GM12892 (cell line): ENCODE data around the gene MTHFSD.

Experiments used
- DNase-seq: peaks from one replicate; pipeline ENCODE4 v3.0.0; 2011; ENCODE audit not compliant: insufficient read length
- FAIRE-seq: peaks from 2 replicates; lab custom pipeline; 2011; peaks lifted over from hg19 to GRCh38; lab: Jason Lieb, UNC
- POLR2A ChIP-seq: IDR thresholded peaks from 2 replicates; pipeline ENCODE4 v1.6.1; 2011; ENCODE audit warnings: low read depth, low read length, control low read depth
- POLR2AphosphoS5 ChIP-seq: IDR thresholded peaks from 2 replicates; pipeline ENCODE4 v1.6.1; 2011; ENCODE audit warnings: low read depth, low read length, control low read depth
- TAF1 ChIP-seq: IDR thresholded peaks from 2 replicates; pipeline ENCODE4 v1.6.1; 2011; ENCODE audit warnings: low read depth, mild to moderate bottlenecking, control low read depth, low read length, borderline replicate concordance

The MTHFSD gene

DNA sequence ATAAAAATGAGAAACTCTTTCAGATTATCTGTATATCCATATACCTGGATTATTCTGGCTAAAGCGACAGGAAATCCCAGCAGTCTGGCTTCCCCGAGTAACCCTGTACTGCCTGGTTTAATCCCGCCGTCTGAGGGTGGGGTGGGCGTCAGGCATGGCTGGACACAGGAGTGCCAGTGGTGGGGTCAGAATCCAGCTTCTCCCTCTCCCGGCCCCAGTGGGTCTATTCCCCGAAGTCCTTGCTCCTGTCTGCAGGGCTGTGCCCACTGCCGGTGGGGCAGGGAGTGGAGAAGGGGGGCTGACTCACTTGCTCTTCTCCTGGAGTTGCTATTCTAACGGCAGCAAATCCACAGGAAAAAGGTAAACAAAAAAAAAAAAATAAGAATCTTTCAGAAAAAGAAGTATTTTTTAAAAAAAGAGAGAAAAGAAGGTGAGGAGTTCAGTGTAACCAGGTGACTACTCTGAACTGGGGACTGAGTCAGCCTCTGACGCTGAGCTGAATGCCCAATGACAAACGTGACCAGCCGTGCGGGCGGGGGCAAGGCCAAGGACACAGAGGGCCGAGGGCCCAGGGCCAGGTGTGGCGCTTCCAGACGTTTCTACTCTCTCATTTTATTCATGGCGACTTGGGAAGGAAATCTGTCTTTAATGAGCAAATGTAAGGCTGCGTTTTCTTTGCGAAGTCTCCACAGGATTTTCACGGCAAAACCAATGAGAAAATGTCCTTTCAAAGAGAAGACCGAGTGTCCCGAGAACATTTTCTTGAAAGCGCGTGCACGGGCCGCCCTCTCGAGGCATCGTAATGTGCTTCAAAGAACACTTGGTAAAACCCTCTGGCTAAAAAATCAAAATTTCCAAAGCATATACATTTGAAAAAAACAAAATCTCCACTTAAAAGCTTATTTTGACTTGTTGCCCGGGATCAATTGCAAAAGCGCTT is 24.5 kb downstream of the MTHFSD start:
- DNase-seq = no peak
- FAIRE-seq = no peak
- TF ChIP-seq POLR2A = no peak
- no peak for TF ChIP-seq POLR2AphosphoS5
- no peak for TF ChIP-seq TAF1

DNA sequence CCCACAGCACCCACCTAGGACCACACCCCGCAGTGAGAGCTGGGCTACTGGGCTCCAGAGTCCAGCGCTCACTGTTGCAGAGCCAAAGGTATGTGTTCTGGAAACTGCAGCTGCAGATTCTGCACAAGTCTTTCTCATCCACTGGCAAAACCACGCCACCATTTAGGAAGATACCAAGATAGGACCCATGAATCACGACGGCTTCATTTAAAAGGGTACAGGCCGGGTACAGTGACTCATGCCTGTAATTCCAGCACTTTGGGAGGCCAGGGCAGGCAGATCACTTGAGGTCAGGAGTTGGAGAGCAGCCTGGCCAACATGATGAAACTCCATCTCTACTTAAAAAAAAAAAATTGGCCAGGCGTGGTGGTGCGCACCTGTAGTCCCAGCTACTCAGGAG is 25.9 kb downstream of the MTHFSD start:
- FAIRE-seq (no peak), DNase-seq (no peak)
- no peak for TF ChIP-seq POLR2AphosphoS5
- no peak for TF ChIP-seq TAF1
- TF ChIP-seq POLR2A = no peak

DNA sequence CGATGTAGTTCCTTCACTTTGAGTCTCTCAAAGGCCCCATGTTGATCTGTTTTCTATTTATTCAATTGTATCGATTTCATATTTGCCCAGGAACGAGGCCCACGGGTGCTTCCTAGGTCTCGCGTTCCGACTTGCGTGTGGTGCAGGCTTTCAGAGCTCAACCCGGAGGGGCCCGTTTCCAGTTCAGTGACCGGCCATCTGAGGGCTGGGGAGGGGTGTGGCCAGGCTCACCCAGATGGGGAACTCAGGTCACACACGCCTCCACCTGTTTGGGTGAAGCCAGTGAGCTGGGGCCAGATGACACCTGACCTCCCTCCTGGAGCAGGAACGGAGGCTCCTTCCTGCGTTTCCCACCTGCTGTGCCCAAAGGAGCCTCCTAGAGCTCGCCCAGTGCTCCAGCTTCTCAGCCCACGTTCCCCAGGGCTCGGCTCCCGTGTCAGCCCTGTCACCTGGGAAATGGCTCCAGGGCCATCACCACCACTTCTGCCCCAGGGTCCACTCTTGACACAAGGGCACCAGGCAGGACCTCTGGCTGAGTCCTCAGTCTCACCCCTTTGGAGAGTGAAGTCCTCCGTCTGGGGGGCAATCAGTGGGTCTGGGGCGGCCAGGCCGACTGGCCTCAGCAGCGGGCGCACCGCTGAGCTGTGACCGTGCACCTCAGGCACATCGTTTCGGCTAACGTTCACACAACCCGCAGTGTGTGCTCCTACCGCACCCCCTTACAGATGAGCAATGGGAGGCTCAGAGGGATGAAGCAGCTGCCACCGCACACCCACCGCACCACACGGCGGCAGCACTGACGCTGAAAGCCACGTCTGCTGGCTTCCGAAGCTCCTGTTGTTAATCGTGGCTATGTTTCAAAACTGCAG is 26.7 kb downstream of the MTHFSD start:
- FAIRE-seq = no peak

DNA sequence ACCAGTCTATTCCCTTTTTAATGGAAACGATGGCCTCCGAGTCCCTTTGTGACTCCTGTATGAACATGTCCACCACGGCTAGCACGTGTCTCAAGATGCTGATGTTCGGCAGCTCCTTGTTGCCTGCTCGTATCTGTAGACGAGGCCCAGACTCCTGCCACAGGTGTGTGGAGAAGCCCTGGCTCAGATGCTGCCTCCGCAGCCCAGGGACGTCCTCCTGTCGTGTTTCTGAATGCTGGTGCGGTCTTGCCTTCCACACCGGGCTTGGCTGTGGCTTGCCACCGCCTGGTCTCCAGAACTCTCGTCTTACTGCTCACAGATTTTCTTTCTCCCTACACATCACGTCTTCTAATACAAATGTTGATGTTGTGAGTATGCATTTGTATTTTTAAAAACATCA is 27.7 kb downstream of the MTHFSD start:
- no peak for FAIRE-seq
- TF ChIP-seq TAF1 (no peak), POLR2A (no peak), POLR2AphosphoS5 (no peak)
- no peak for DNase-seq

More for the DNA sequence above, 26.7 kb downstream of the MTHFSD start:
- no peak for DNase-seq
- TF ChIP-seq POLR2A (no peak), POLR2AphosphoS5 (no peak), TAF1 (no peak)

DNA sequence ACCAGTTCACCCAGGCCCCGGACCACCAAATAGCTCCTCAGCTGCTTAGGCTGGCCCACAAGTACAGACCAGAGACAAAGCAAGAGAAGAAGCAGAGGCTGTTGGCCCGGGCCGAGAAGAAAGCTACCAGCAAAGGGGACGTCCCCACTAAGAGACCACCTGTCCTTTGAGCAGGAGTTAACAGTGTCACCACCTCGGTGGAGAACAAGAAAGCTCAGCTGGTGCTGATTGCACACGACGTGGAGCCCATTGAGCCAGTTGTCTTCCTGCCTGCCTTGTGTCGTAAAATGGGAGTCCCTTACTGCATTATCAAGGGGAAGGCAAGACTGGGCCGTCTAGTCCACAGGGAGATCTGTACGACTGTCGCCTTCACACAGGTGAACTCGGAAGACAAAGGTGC is 29.3 kb downstream of the MTHFSD start:
- no peak for FAIRE-seq
- no peak for TF ChIP-seq POLR2AphosphoS5
- TF ChIP-seq TAF1 = no peak
- TF ChIP-seq POLR2A = no peak
- no peak for DNase-seq

DNA sequence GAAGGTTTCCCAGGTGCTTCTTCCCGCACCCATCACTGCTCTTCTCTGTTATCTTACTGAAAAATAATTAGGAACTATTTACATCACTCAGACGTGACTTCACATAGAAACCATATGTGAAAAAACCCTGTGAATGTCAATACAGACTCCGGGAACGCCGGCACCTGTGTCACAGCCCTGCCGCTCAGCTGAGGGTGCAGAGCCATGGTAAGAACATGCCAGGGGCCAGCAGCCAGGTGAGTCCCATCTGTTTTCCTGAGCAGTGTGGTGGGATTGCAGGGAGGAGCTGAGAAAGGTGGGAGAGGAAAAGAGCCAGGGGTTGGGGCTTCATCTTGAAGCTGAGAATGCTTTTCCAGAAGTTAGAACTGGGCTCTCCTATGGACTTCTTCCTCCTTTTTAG is 31.0 kb downstream of the MTHFSD start:
- FAIRE-seq = no peak
- no peak for DNase-seq
- TF ChIP-seq TAF1 (no peak), POLR2AphosphoS5 (no peak), POLR2A (no peak)

DNA sequence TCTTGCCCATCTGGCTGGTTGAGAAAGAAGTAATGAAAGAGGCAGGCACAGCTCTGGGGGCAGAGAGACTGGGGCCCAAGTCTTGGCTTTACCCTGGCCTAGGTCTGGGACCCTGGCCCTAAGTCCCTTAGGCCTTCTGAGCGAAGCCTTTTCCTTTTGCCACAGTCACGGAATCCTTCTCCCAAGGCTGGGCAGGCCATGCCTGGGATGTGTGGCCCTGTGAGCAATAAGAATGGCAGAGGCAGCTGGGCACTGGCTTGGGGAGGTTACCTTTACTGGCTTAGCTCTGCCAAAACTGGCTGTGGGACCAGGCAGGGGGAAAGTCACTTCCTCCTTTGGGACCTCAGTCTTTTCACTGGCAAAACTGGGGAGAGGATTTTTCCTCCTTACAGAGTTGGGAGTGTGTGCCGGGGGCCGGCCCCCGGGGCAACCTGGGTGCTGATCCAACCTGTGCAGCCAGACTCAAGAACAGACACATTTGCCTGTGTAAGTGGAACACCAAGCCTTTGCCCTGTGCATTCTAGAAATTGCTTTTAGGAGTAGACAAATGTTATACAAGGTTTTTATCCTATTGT is 31.8 kb downstream of the MTHFSD start:
- DNase-seq (no peak), FAIRE-seq (no peak)
- TF ChIP-seq TAF1 = no peak
- no peak for TF ChIP-seq POLR2A
- no peak for TF ChIP-seq POLR2AphosphoS5

DNA sequence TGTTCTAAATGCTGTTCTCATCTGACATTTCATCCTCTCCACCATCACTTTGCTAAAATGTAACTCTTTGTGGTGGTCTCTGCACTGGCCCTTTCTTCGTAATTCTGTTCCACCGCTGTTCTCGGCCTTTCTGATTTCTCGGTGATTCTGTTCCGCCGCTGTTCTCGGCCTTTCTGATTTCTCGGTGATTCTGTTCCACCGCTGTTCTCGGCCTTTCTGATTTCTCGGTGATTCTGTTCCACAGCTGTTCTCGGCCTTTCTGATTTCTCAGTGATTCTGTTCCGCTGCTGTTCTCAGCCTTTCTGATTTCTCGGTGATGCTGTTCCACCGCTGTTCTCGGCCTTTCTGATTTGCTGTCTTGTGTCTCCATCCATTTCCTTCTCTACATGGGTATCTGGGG is 32.4 kb downstream of the MTHFSD start:
- no peak for DNase-seq
- TF ChIP-seq TAF1 (no peak), POLR2AphosphoS5 (no peak), POLR2A (no peak)
- FAIRE-seq = no peak

DNA sequence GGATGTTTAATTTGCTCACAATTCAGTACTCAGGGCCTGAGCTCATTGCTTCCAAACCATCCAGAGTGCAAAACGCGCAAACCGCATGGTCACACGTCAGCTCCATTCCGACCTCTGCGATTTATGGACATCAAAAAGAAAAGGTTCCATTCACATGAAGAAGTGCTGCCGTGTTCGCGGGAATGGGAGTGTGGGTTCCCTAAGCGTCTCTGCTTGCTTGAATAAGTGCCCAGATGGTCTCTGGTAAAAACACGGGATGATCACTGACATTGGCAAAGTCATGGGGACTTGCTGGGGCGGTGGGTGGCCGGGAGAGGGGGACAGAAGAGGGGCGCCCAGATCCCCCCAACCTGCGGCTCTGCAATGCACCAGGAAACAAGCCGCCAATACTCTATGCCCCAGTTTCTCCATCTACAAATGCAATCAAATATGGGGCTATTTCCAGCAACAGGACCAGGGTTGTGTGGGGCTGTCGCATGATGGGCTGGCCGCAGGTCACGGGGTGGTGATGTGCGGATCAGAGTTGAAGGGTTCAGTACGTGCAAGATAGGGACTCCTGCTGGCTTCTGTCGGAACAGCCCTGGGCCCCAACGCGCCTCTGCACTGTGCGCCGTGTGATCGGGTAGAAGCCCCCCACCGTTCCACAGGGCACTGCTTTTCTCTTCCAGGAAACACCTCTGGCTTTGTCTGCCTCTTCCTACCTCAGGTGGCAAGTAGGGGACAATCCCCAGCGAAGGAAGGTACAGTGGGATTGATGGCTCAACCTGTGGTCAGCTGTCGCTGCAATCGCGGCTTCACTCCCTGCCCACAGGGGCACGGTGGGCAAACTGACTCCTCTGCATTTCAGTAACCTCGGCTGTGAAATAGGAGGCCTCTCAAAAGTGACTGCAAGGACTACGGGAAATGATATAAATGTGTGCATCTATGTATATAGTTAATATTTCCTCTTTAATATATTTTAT is 33.5 kb downstream of the MTHFSD start:
- DNase-seq = no peak
- FAIRE-seq = no peak
- TF ChIP-seq TAF1 = no peak
- no peak for TF ChIP-seq POLR2A
